GM12878 (cell line): ENCODE measurements around the gene MBD3. TPM values are rescaled to one million over a fixed set of nuclear protein-coding genes. Genes with fewer than 3 reads are reported as not detected.

ENCODE experiments used
- ATAC-seq: fragments of 200-7000 bp; cut with Tn5 transposase; 3 replicates; pipeline ENCODE4 v1.9.1; 2020; ENCODE audit warnings: mild to moderate bottlenecking, moderate library complexity
- BruUV-seq: library from RNA; stranded (reverse); fragments of 400-500 nt; replicated peaks from 2 replicates; lab custom pipeline; 2021; lab: Mats Ljungman, UMichigan
- CTCF ChIA-PET: fragments of 300-600 bp; sonication (Branson Sonifier 250); formaldehyde crosslinking; extraction: SDS; loops from one replicate; lab custom pipeline; 2021; ENCODE audit warnings: inconsistent platforms; lab: Yijun Ruan, JAX
- POLR2A ChIA-PET: fragments of 350-600 bp; formaldehyde crosslinking; extraction: SDS; loops from one replicate; lab custom pipeline; 2021; ENCODE audit warnings: inconsistent platforms; lab: Charles Lee
- RAD21 ChIA-PET: fragments of 300-600 bp; sonication (Branson Sonifier 250); formaldehyde crosslinking; loops from one replicate; lab custom pipeline; 2023; ENCODE audit warnings: antibody characterized with exemption; ENCODE audit not compliant: unreplicated experiment; lab: Charles Lee
- SMC1A ChIA-PET: fragments of 300-600 bp; sonication (Branson Sonifier 250); formaldehyde crosslinking; loops from one replicate; lab custom pipeline; 2023; ENCODE audit not compliant: unreplicated experiment, uncharacterized antibody; lab: Charles Lee
- DNase-seq: peaks from one replicate; pipeline ENCODE4 v3.0.0-alpha.2; 2011; ENCODE audit warnings: low read depth, low spot score
- FAIRE-seq: peaks from 3 replicates; lab custom pipeline; 2011; peaks lifted over from hg19 to GRCh38; lab: Jason Lieb, UNC
- H2AFZ ChIP-seq: 2 replicates; pipeline ENCODE4 v1.6.0; 2011; ENCODE audit warnings: low read depth, low read length, control low read depth; ENCODE audit not compliant: control insufficient read depth
- H3K27ac ChIP-seq: 2 replicates; pipeline ENCODE4 v1.5.1; 2011; ENCODE audit warnings: control low read depth; ENCODE audit not compliant: control insufficient read depth, insufficient read depth
- H3K27me3 ChIP-seq, 2 experiments: replicated peaks in 1 of 2; 2 replicates each; pipeline versions ENCODE4 v1.6.0 to v1.6.1; 2011; ENCODE audit warnings: low read length in 1 of 2; ENCODE audit not compliant: control insufficient read depth in 2 of 2, insufficient read depth in 2 of 2
- H3K36me3 ChIP-seq, 2 experiments: 2 replicates each; pipeline ENCODE4 v1.5.1; 2011; ENCODE audit warnings: low read length in 1 of 2; ENCODE audit not compliant: control insufficient read depth in 2 of 2, insufficient read depth in 2 of 2
- H3K4me1 ChIP-seq: 2 replicates; pipeline ENCODE4 v1.6.1; 2011; ENCODE audit warnings: mild to moderate bottlenecking, low read length, moderate library complexity, mixed read lengths; ENCODE audit not compliant: control insufficient read depth, insufficient read depth
- H3K4me2 ChIP-seq: 2 replicates; pipeline ENCODE4 v1.6.0; 2011; ENCODE audit warnings: control low read depth; ENCODE audit not compliant: control insufficient read depth, insufficient read depth
- H3K4me3 ChIP-seq: fragments of 200-600 bp; sonication (generic); 2 replicates; pipeline ENCODE4 v1.5.1; 2016
- H3K79me2 ChIP-seq: 2 replicates; pipeline ENCODE4 v1.6.0; 2011; ENCODE audit warnings: low read length; ENCODE audit not compliant: control insufficient read depth, insufficient read depth
- H3K9ac ChIP-seq: 2 replicates; pipeline ENCODE4 v1.8.0; 2011; ENCODE audit warnings: low read length, control low read depth, mixed read lengths; ENCODE audit not compliant: control insufficient read depth, insufficient read depth
- H3K9me3 ChIP-seq: replicated peaks from 3 replicates; pipeline ENCODE4 v1.5.1; 2011; ENCODE audit warnings: mild to moderate bottlenecking, low read length; ENCODE audit not compliant: control insufficient read depth, insufficient read depth
- H4K20me1 ChIP-seq: 2 replicates; pipeline ENCODE4 v1.6.0; 2011; ENCODE audit not compliant: control insufficient read depth, insufficient read depth
- MTA2 ChIP-seq: fragments of 450-650 bp; IDR thresholded peaks from 2 replicates; pipeline ENCODE4 v1.6.1; 2016; ENCODE audit warnings: low read depth, mild to moderate bottlenecking, moderate library complexity
- POLR2A ChIP-seq: IDR thresholded peaks from 2 replicates; pipeline ENCODE4 v1.6.1; 2011; ENCODE audit warnings: low read depth, mild to moderate bottlenecking, low read length
- STAT1 ChIP-seq: fragments of 450-650 bp; conservative IDR thresholded peaks from 2 replicates; pipeline ENCODE4 v1.6.1; 2014; ENCODE audit warnings: antibody characterized with exemption, mild to moderate bottlenecking
- whole genome bisulfite sequencing: methylation state at CpG from one replicate; pipeline ENCODE4 v1.1.6; 2016; ENCODE audit warnings: low lambda C conversion rate; ENCODE audit not compliant: insufficient replicate concordance, insufficient coverage; ENCODE audit errors: missing lambda C conversion rate; 5-methylcytosine and 5-hydroxymethylcytosine counted together
- in situ Hi-C: fragments of 300-500 bp; cut with MboI; formaldehyde crosslinking; loops from 9 replicates; pipeline ENCODE4 v1.14.3; 2018; ENCODE audit warnings: mixed read lengths
- intact Hi-C: fragments of 100-400 bp; cut with micrococcal nuclease; formaldehyde crosslinking; loops from one replicate; pipeline ENCODE4 v1.14.2; 2022; ENCODE audit not compliant: unreplicated experiment
- polyA plus RNA-seq, 11 experiments: library from polyadenylated mRNA; depleted of rRNA in 4 of 11; unstranded in 6 of 11; stranded (reverse) in 5 of 11; fragments of >200 nt; fragmentation: Nextera tagmentation in 4 of 11; fragmentation: Illumina TruSeq in 1 of 11; extraction: Ambion mirVana in 4 of 11; extraction: Trizol in 1 of 11; gene quantifications; 1 replicate in 1 of 11; 2 replicates in 10 of 11; pipeline versions ENCODE4 v1.2.1 to v1.2.3, GENCODE V29; 2011 to 2016; ENCODE audit warnings: inconsistent platforms in 2 of 11, missing spikeins in 2 of 11, low read depth in 1 of 11
- total RNA-seq, 4 experiments: library from RNA; depleted of rRNA in 3 of 4; stranded (reverse); fragments of >200 nt in 3 of 4; fragmentation: Illumina TruSeq in 1 of 4; extraction: Trizol in 1 of 4; gene quantifications; 2 replicates each; pipeline versions ENCODE4 v1.2.1 to v1.2.3, GENCODE V29; 2013 to 2021
- TF ChIP-seq, protein P1 (sequence below): fragments of 450-650 bp; IDR thresholded peaks from 2 replicates; pipeline ENCODE4 v1.6.1; 2016; ENCODE audit warnings: mild to moderate bottlenecking, moderate library complexity, borderline replicate concordance
- TF ChIP-seq, protein P2 (sequence below): fragments of 450-650 bp; IDR thresholded peaks from 2 replicates; pipeline ENCODE4 v1.6.1; 2018; ENCODE audit warnings: borderline replicate concordance, mild to moderate bottlenecking; ENCODE audit not compliant: partially characterized antibody

MBD3 gene
- total and polyA plus RNA-seq, 10 of the 15 experiments (the other 5 are each of a cell fraction or from before 2014, with no cell fraction given) = 0.13 to 107 (median 21.9) TPM

- Histone ChIP-seq H3K4me3 (no peak overlapping the region), H3K4me2 (no peak overlapping the region), H3K36me3 (peaks cover 9 to 33% of the 10 kb centered on the region in 2 experiments), H3K4me1 (peaks cover 5% of the 10 kb centered on the region), H3K9me3 (no peaks in the 10 kb centered on the region), H3K9ac (no peak overlapping the region), H3K27ac (no peak overlapping the region), H2AFZ (no peak overlapping the region), H3K79me2 (peaks cover 4% of the 10 kb centered on the region), H4K20me1 (no peaks in the 10 kb centered on the region), H3K27me3 (no peaks in the 10 kb centered on the region)
- POLR2A ChIA-PET = no interaction called here
- SMC1A ChIA-PET = no interaction called here
- no peak for ATAC-seq
- no peak for DNase-seq
- CTCF ChIA-PET = no interaction called here
- in situ Hi-C loops (loop anchor here (5.0 kb wide), 1 partner anchor 37 kb away; no protein-coding TSS in a partner anchor), intact Hi-C loops (loop anchor here (5.0 kb wide), 2 partner anchors 37 to 62 kb away; no protein-coding TSS in a partner anchor)
- RAD21 ChIA-PET = no interaction called here
- TF ChIP-seq, protein P1, sequence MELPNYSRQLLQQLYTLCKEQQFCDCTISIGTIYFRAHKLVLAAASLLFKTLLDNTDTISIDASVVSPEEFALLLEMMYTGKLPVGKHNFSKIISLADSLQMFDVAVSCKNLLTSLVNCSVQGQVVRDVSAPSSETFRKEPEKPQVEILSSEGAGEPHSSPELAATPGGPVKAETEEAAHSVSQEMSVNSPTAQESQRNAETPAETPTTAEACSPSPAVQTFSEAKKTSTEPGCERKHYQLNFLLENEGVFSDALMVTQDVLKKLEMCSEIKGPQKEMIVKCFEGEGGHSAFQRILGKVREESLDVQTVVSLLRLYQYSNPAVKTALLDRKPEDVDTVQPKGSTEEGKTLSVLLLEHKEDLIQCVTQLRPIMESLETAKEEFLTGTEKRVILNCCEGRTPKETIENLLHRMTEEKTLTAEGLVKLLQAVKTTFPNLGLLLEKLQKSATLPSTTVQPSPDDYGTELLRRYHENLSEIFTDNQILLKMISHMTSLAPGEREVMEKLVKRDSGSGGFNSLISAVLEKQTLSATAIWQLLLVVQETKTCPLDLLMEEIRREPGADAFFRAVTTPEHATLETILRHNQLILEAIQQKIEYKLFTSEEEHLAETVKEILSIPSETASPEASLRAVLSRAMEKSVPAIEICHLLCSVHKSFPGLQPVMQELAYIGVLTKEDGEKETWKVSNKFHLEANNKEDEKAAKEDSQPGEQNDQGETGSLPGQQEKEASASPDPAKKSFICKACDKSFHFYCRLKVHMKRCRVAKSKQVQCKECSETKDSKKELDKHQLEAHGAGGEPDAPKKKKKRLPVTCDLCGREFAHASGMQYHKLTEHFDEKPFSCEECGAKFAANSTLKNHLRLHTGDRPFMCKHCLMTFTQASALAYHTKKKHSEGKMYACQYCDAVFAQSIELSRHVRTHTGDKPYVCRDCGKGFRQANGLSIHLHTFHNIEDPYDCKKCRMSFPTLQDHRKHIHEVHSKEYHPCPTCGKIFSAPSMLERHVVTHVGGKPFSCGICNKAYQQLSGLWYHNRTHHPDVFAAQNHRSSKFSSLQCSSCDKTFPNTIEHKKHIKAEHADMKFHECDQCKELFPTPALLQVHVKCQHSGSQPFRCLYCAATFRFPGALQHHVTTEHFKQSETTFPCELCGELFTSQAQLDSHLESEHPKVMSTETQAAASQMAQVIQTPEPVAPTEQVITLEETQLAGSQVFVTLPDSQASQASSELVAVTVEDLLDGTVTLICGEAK = no peak
- no peak for TF ChIP-seq STAT1
- TF ChIP-seq, protein P2, sequence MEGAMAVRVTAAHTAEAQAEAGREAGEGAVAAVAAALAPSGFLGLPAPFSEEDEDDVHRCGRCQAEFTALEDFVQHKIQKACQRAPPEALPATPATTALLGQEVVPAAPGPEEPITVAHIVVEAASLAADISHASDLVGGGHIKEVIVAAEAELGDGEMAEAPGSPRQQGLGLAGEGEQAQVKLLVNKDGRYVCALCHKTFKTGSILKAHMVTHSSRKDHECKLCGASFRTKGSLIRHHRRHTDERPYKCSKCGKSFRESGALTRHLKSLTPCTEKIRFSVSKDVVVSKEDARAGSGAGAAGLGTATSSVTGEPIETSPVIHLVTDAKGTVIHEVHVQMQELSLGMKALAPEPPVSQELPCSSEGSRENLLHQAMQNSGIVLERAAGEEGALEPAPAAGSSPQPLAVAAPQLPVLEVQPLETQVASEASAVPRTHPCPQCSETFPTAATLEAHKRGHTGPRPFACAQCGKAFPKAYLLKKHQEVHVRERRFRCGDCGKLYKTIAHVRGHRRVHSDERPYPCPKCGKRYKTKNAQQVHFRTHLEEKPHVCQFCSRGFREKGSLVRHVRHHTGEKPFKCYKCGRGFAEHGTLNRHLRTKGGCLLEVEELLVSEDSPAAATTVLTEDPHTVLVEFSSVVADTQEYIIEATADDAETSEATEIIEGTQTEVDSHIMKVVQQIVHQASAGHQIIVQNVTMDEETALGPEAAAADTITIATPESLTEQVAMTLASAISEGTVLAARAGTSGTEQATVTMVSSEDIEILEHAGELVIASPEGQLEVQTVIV = no peak
- TF ChIP-seq MTA2 = no peak
- TF ChIP-seq POLR2A = peak; percentile 43
- no TSS peak for BruUV-seq
- 90% methylated on average over 16 of the region's 16 CpGs for WGBS
- no peak for FAIRE-seq
Observed at GRCh38 chr19:1609680-1610474, 17.2 kb upstream of the MBD3 start.
